Upper lobe of right lung (tissue), 1 donor: Measurements from ENCODE around the gene HERC6. TPM values are rescaled to one million over a fixed set of nuclear protein-coding genes. Genes with fewer than 3 reads are reported as not detected.

ENCODE experiments used
- ATAC-seq: fragments of 200-7000 bp; cut with Tn5 transposase; one replicate; pipeline ENCODE4 v1.9.1; 2020; ENCODE audit warnings: mild to moderate bottlenecking, moderate library complexity
- DNase-seq: peaks from one replicate; pipeline ENCODE4 v3.0.0-alpha.2; 2020
- H3K27ac ChIP-seq: fragments of 200-600 bp; one replicate; pipeline ENCODE4 v1.8.0; 2022
- H3K27me3 ChIP-seq: fragments of 200-600 bp; one replicate; pipeline ENCODE4 v1.8.0; 2022; ENCODE audit warnings: mild to moderate bottlenecking
- H3K36me3 ChIP-seq: fragments of 200-600 bp; one replicate; pipeline ENCODE4 v1.8.0; 2022
- H3K4me1 ChIP-seq: fragments of 200-600 bp; one replicate; pipeline ENCODE4 v1.8.0; 2022
- H3K4me3 ChIP-seq: fragments of 200-600 bp; one replicate; pipeline ENCODE4 v1.8.0; 2022; ENCODE audit warnings: mild to moderate bottlenecking
- H3K9me3 ChIP-seq: fragments of 200-600 bp; one replicate; pipeline ENCODE4 v1.8.0; 2022
- intact Hi-C: fragments of 100-400 bp; cut with DNase I; formaldehyde crosslinking; loops from one replicate; pipeline ENCODE4 v1.11.0; 2022
- total RNA-seq: library from RNA; stranded (reverse); fragmentation: NEBNext Ultra II Directional; extraction: Animal tissue kit (Norgen Biotek cat#: 25700); gene quantifications from one replicate; pipeline ENCODE4 v1.2.1, GENCODE V29; 2021
- TF ChIP-seq, protein P1 (sequence below): fragments of 200-600 bp; IDR thresholded peaks from one replicate; pipeline ENCODE4 v1.8.0; 2022; ENCODE audit warnings: antibody characterized with exemption
- donor health status: DM: no; HTN: yes; CAD: no; lungs with severe emphysema.

HERC6 gene
- total RNA-seq, 1 donor from 2014 or later = 13.0 TPM

GRCh38 chr4:88381123-88381522, 2.5 kb downstream of the HERC6 start:
- intact Hi-C loops = no loop called here
- no peak for DNase-seq
- no peaks in the 10 kb centered on the region for H3K27me3 ChIP-seq
- no peak for ATAC-seq
- no peak overlapping the region for H3K27ac ChIP-seq
- H3K9me3 ChIP-seq = no peaks in the 10 kb centered on the region
- TF ChIP-seq, protein P1, sequence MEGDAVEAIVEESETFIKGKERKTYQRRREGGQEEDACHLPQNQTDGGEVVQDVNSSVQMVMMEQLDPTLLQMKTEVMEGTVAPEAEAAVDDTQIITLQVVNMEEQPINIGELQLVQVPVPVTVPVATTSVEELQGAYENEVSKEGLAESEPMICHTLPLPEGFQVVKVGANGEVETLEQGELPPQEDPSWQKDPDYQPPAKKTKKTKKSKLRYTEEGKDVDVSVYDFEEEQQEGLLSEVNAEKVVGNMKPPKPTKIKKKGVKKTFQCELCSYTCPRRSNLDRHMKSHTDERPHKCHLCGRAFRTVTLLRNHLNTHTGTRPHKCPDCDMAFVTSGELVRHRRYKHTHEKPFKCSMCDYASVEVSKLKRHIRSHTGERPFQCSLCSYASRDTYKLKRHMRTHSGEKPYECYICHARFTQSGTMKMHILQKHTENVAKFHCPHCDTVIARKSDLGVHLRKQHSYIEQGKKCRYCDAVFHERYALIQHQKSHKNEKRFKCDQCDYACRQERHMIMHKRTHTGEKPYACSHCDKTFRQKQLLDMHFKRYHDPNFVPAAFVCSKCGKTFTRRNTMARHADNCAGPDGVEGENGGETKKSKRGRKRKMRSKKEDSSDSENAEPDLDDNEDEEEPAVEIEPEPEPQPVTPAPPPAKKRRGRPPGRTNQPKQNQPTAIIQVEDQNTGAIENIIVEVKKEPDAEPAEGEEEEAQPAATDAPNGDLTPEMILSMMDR = no peak
- no peaks in the 10 kb centered on the region for H3K4me1 ChIP-seq
- no peaks in the 10 kb centered on the region for H3K36me3 ChIP-seq
- no peak overlapping the region for H3K4me3 ChIP-seq

GRCh38 chr4:88382621-88383020, 4.0 kb downstream of the HERC6 start:
- ATAC-seq (no peak), DNase-seq (no peak)
- no peak overlapping the region for H3K4me3 ChIP-seq
- H3K36me3 ChIP-seq = peaks cover 9% of the 10 kb centered on the region
- H3K27me3 ChIP-seq = no peaks in the 10 kb centered on the region
- intact Hi-C loops = no loop called here
- H3K9me3 ChIP-seq = no peaks in the 10 kb centered on the region
- H3K27ac ChIP-seq = peak overlapping the region; percentile 1
- H3K4me1 ChIP-seq = no peaks in the 10 kb centered on the region
- TF ChIP-seq, protein P1 = no peak

- H3K4me1 ChIP-seq = no peaks in the 10 kb centered on the region
- no peak for ATAC-seq
- no peak for DNase-seq
- H3K27me3 ChIP-seq = no peaks in the 10 kb centered on the region
- H3K36me3 ChIP-seq = peaks cover 35% of the 10 kb centered on the region
- H3K4me3 ChIP-seq = no peak overlapping the region
- H3K27ac ChIP-seq = no peak overlapping the region
- intact Hi-C loops = no loop called here
- TF ChIP-seq, protein P1 = no peak
- no peaks in the 10 kb centered on the region for H3K9me3 ChIP-seq
These were observed 11.5 kb downstream of the HERC6 start for GRCh38 chr4:88390128-88390527.

DNA sequence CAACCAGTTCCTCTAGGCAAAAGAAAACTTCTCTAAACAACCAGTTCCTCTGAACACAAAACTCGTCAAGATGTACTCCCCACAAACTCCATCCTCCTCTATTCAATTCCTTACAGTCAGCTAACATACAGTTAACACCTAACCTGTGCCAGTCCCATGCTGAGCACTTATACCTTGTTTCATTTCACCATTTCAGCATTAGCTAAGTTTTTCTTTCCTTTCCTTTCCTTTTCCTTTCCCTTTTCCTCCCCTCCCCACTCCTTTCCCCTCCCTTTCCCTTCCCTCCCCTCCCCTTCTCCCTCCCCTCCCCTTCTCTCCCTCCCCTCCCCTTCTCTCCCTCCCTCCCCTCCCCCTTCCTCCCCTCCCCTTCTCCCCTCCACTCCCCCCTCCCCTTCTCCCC, 13.1 kb downstream of the HERC6 start:
- H3K4me1 ChIP-seq = no peaks in the 10 kb centered on the region
- ATAC-seq (no peak), DNase-seq (no peak)
- H3K4me3 ChIP-seq = no peak overlapping the region
- H3K36me3 ChIP-seq = peaks cover 41% of the 10 kb centered on the region
- H3K27ac ChIP-seq = no peak overlapping the region
- TF ChIP-seq, protein P1 = no peak
- no peaks in the 10 kb centered on the region for H3K27me3 ChIP-seq
- intact Hi-C loops = no loop called here
- H3K9me3 ChIP-seq = no peaks in the 10 kb centered on the region

DNA sequence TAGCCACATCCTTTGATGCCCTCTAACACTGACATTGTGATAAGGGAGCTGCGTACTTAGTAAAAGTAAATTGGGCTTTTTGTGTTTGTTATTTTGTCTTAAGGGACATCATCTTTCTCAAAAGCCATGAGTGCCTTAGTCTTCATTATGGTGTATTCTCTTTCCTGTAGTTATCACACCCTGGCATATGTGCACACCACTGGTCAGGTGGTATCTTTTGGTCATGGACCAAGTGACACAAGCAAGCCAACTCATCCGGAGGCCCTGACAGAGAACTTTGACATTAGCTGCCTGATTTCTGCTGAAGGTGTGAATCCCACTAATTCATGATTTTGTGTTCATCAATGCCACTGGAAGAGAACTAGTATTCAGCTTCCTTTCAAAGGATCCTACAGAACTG, 18.0 kb downstream of the HERC6 start:
- no peak for DNase-seq

More for the DNA sequence above, 18.0 kb downstream of the HERC6 start:
- Histone ChIP-seq H3K27me3 (no peaks in the 10 kb centered on the region), H3K36me3 (peaks cover 52% of the 10 kb centered on the region), H3K27ac (no peak overlapping the region), H3K4me1 (no peaks in the 10 kb centered on the region), H3K9me3 (no peaks in the 10 kb centered on the region), H3K4me3 (no peak overlapping the region)
- intact Hi-C loops = no loop called here
- TF ChIP-seq, protein P1 = no peak
- ATAC-seq = no peak
